ENCODE data around the gene SLC7A4. TPM values are rescaled to one million over a fixed set of nuclear protein-coding genes. Genes with fewer than 3 reads are reported as not detected.

The SLC7A4 gene
- total and polyA plus RNA-seq, 10 of the 15 experiments (the other 5 are each of a cell fraction or from before 2014, with no cell fraction given) = 0.06 to 0.25 (median 0.14) TPM; not detected in 6

- Histone ChIP-seq H3K79me2 (ENCODE audit: control insufficient read depth, insufficient read depth, low read length) (peaks cover 16% of the 10 kb centered on the region), H3K4me3 (no peak overlapping the region), H3K27ac (ENCODE audit: control insufficient read depth, insufficient read depth) (no peak overlapping the region), H2AFZ (ENCODE audit: control insufficient read depth, low read depth, low read length) (no peak overlapping the region; the same call in 1 of the 2 replicates), H3K9me3 (replicated peaks; ENCODE audit: control insufficient read depth, insufficient read depth, low read length) (peaks cover 6% of the 10 kb centered on the region; the same call in 2 of the 3 replicates), H3K4me2 (ENCODE audit: control insufficient read depth, insufficient read depth) (no peak overlapping the region), H3K36me3 (ENCODE audit: control insufficient read depth in 2 of 2, insufficient read depth in 2 of 2, low read length in 1 of 2) (no peaks in the 10 kb centered on the region), H4K20me1 (ENCODE audit: control insufficient read depth, insufficient read depth) (no peaks in the 10 kb centered on the region), H3K4me1 (ENCODE audit: control insufficient read depth, insufficient read depth, low read length) (peaks cover 10% of the 10 kb centered on the region; the same call in 1 of the 2 replicates), H3K9ac (ENCODE audit: control insufficient read depth, insufficient read depth, low read length) (no peak overlapping the region), H3K27me3 (replicated peaks in 1 of 2; ENCODE audit: control insufficient read depth in 2 of 2, insufficient read depth in 2 of 2, low read length in 1 of 2) (no peaks in the 10 kb centered on the region)
- WGBS (ENCODE audit: insufficient coverage, insufficient replicate concordance, low lambda C conversion rate, missing lambda C conversion rate) = 42% methylated on average over 39 of the region's 39 CpGs
- CTCF ChIA-PET = no interaction called here
- DNase-seq (ENCODE audit: low read depth, low spot score) (no peak), ATAC-seq (no peak), FAIRE-seq (no peak)
- SMC1A ChIA-PET (ENCODE audit: uncharacterized antibody, unreplicated experiment) = interaction anchor here (1.9 kb wide), 1 partner anchor 23 kb away, joined by 4 read pairs; no protein-coding TSS in a partner anchor
- no TSS peak for BruUV-seq (replicated peaks)
- no peak for TF ChIP-seq RCOR1 (conservative IDR thresholded peaks at IDR 0.05; ENCODE audit: low read depth, low read length)
- TF ChIP-seq USF1 (IDR thresholded peaks at IDR 0.05; ENCODE audit: borderline replicate concordance, extremely low read length, insufficient read depth, low read depth, low read length) = peak; percentile 48
- intact Hi-C loops (cut with micrococcal nuclease; ENCODE audit: unreplicated experiment) (no loop called here), in situ Hi-C loops (cut with MboI) (no loop called here)
- POLR2A ChIA-PET = no interaction called here
- RAD21 ChIA-PET (ENCODE audit: unreplicated experiment) = no interaction called here
Measured at GRCh38 chr22:20979243-20979809, 53.0 kb downstream of the SLC7A4 start.

MicroRNAs within 50 kb of the gene (microRNA counts, 767-probe panel; counts per million panel counts)
- microRNA hsa-miR-649 = 55.3 counts per million

Small RNA genes lying within 50 kb of the gene (microRNA-seq; reads per million reads assigned to microRNA genes)
- not detected for gene MIR649

Small RNA genes lying within 50 kb of the gene (small RNA-seq; reads per million reads assigned to genes)
- not detected for gene MIR649

Other genes starting within 250 kb of the SLC7A4 start
Only the 7 nearest of the 8 such genes appear.
- 12.3 and 14.6 TPM in 2 replicates for gene SNAP29, start 173.6 kb downstream of the SLC7A4 start, total RNA-seq (2014; rRNA removed)
- 13.8 and 14.6 TPM in 2 replicates for gene SNAP29, start 173.6 kb downstream of the SLC7A4 start, total RNA-seq (2014; rRNA removed; fragmentation: Illumina TruSeq; extraction: Trizol)
- gene SNAP29, start 173.6 kb downstream of the SLC7A4 start, total RNA-seq (2021) = 23.2 and 23.6 TPM in 2 replicates
- gene SNAP29, start 173.6 kb downstream of the SLC7A4 start, polyA plus RNA-seq (2011; rRNA removed) = 32.2 and 36.9 TPM in 2 replicates
- 45.7 and 75.2 TPM in 2 replicates for gene SNAP29, start 173.6 kb downstream of the SLC7A4 start, polyA plus RNA-seq (2014; fragmentation: Illumina TruSeq; extraction: Trizol)
- 1 to 10 TPM; 4.7 to 8.2 TPM for gene SNAP29, start 173.6 kb downstream of the SLC7A4 start, polyA plus RNA-seq (2014; fragmentation: Nextera tagmentation; extraction: Ambion mirVana)
- 32.7 and 33.6 TPM in 2 replicates for gene SNAP29, start 173.6 kb downstream of the SLC7A4 start, polyA plus RNA-seq (2014; rRNA removed)
- gene SNAP29, start 173.6 kb downstream of the SLC7A4 start, polyA plus RNA-seq (2016; fragmentation: Nextera tagmentation; extraction: Ambion mirVana) = 10 to 100 TPM; 38.0 to 42.0 TPM
- 30.8 and 36.6 TPM in 2 replicates for gene CRKL, start 115.2 kb downstream of the SLC7A4 start, total RNA-seq (2014; rRNA removed)
- gene CRKL, start 115.2 kb downstream of the SLC7A4 start, total RNA-seq (2014; rRNA removed; fragmentation: Illumina TruSeq; extraction: Trizol) = 25.8 and 25.9 TPM in 2 replicates
- gene CRKL, start 115.2 kb downstream of the SLC7A4 start, total RNA-seq (2021) = 57.8 and 61.2 TPM in 2 replicates
- 32.4 and 39.3 TPM in 2 replicates for gene CRKL, start 115.2 kb downstream of the SLC7A4 start, polyA plus RNA-seq (2011; rRNA removed)
- gene CRKL, start 115.2 kb downstream of the SLC7A4 start, polyA plus RNA-seq (2014; fragmentation: Illumina TruSeq; extraction: Trizol) = 36.7 and 37.5 TPM in 2 replicates
- 10 to 100 TPM; 12.6 to 17.1 TPM for gene CRKL, start 115.2 kb downstream of the SLC7A4 start, polyA plus RNA-seq (2014; fragmentation: Nextera tagmentation; extraction: Ambion mirVana)
- 29.9 and 33.4 TPM in 2 replicates for gene CRKL, start 115.2 kb downstream of the SLC7A4 start, polyA plus RNA-seq (2014; rRNA removed)
- 10 to 100 TPM; 32.4 to 33.0 TPM for gene CRKL, start 115.2 kb downstream of the SLC7A4 start, polyA plus RNA-seq (2016; fragmentation: Nextera tagmentation; extraction: Ambion mirVana)
- 0.11 and 0.34 TPM in 2 replicates for gene AIFM3, start 65.3 kb downstream of the SLC7A4 start, total RNA-seq (2014; rRNA removed)
- not detected in 2 replicates for gene AIFM3, start 65.3 kb downstream of the SLC7A4 start, total RNA-seq (2014; rRNA removed; fragmentation: Illumina TruSeq; extraction: Trizol)
- gene AIFM3, start 65.3 kb downstream of the SLC7A4 start, total RNA-seq (2021) = 0.26 and 0.40 TPM in 2 replicates
- not detected in 2 replicates for gene AIFM3, start 65.3 kb downstream of the SLC7A4 start, polyA plus RNA-seq (2011; rRNA removed)
- gene AIFM3, start 65.3 kb downstream of the SLC7A4 start, polyA plus RNA-seq (2014; fragmentation: Illumina TruSeq; extraction: Trizol) = not detected in 2 replicates
- gene AIFM3, start 65.3 kb downstream of the SLC7A4 start, polyA plus RNA-seq (2014; fragmentation: Nextera tagmentation; extraction: Ambion mirVana) = not detected
- gene AIFM3, start 65.3 kb downstream of the SLC7A4 start, polyA plus RNA-seq (2014; rRNA removed) = 0.04 and 0.15 TPM in 2 replicates
- under 1 TPM in 1 of 2 experiments, not detected in 1; 0.06 TPM for gene AIFM3, start 65.3 kb downstream of the SLC7A4 start, polyA plus RNA-seq (2016; fragmentation: Nextera tagmentation; extraction: Ambion mirVana)
- 31.8 and 35.2 TPM in 2 replicates for gene LZTR1, start 50.3 kb downstream of the SLC7A4 start, total RNA-seq (2014; rRNA removed)
- 13.9 and 14.5 TPM in 2 replicates for gene LZTR1, start 50.3 kb downstream of the SLC7A4 start, total RNA-seq (2014; rRNA removed; fragmentation: Illumina TruSeq; extraction: Trizol)
- 42.8 and 50.3 TPM in 2 replicates for gene LZTR1, start 50.3 kb downstream of the SLC7A4 start, total RNA-seq (2021)
- 8.7 and 17.5 TPM in 2 replicates for gene LZTR1, start 50.3 kb downstream of the SLC7A4 start, polyA plus RNA-seq (2011; rRNA removed)
- gene LZTR1, start 50.3 kb downstream of the SLC7A4 start, polyA plus RNA-seq (2014; fragmentation: Illumina TruSeq; extraction: Trizol) = 16.6 and 25.1 TPM in 2 replicates
- 1 to 10 TPM in 1 of 2 experiments, under 1 TPM in 1; 0.82 to 1.1 TPM for gene LZTR1, start 50.3 kb downstream of the SLC7A4 start, polyA plus RNA-seq (2014; fragmentation: Nextera tagmentation; extraction: Ambion mirVana)
- gene LZTR1, start 50.3 kb downstream of the SLC7A4 start, polyA plus RNA-seq (2014; rRNA removed) = 44.0 and 50.1 TPM in 2 replicates
- 10 to 100 TPM; 15.0 to 21.2 TPM for gene LZTR1, start 50.3 kb downstream of the SLC7A4 start, polyA plus RNA-seq (2016; fragmentation: Nextera tagmentation; extraction: Ambion mirVana)
- gene THAP7, start 30.4 kb downstream of the SLC7A4 start, total RNA-seq (2014; rRNA removed) = 52.2 and 52.9 TPM in 2 replicates
- gene THAP7, start 30.4 kb downstream of the SLC7A4 start, total RNA-seq (2014; rRNA removed; fragmentation: Illumina TruSeq; extraction: Trizol) = 10.5 and 13.6 TPM in 2 replicates
- gene THAP7, start 30.4 kb downstream of the SLC7A4 start, total RNA-seq (2021) = 30.5 and 35.7 TPM in 2 replicates
- 8.3 and 16.9 TPM in 2 replicates for gene THAP7, start 30.4 kb downstream of the SLC7A4 start, polyA plus RNA-seq (2011; rRNA removed)
- gene THAP7, start 30.4 kb downstream of the SLC7A4 start, polyA plus RNA-seq (2014; fragmentation: Illumina TruSeq; extraction: Trizol) = 3.5 and 10.5 TPM in 2 replicates
- 1 to 10 TPM in 1 of 2 experiments, under 1 TPM in 1; 0.66 to 6.9 TPM for gene THAP7, start 30.4 kb downstream of the SLC7A4 start, polyA plus RNA-seq (2014; fragmentation: Nextera tagmentation; extraction: Ambion mirVana)
- gene THAP7, start 30.4 kb downstream of the SLC7A4 start, polyA plus RNA-seq (2014; rRNA removed) = 52.8 and 53.4 TPM in 2 replicates
- gene THAP7, start 30.4 kb downstream of the SLC7A4 start, polyA plus RNA-seq (2016; fragmentation: Nextera tagmentation; extraction: Ambion mirVana) = 10 to 100 TPM; 54.4 to 58.3 TPM
- gene P2RX6, start 17.4 kb downstream of the SLC7A4 start, total RNA-seq (2014; rRNA removed) = 0.11 TPM in 1 of 2 replicates, not detected in the other
- not detected in 2 replicates for gene P2RX6, start 17.4 kb downstream of the SLC7A4 start, total RNA-seq (2014; rRNA removed; fragmentation: Illumina TruSeq; extraction: Trizol)
- 0.13 TPM in 1 of 2 replicates, not detected in the other for gene P2RX6, start 17.4 kb downstream of the SLC7A4 start, total RNA-seq (2021)
- gene P2RX6, start 17.4 kb downstream of the SLC7A4 start, polyA plus RNA-seq (2011; rRNA removed) = 0.06 and 0.07 TPM in 2 replicates
- gene P2RX6, start 17.4 kb downstream of the SLC7A4 start, polyA plus RNA-seq (2014; fragmentation: Illumina TruSeq; extraction: Trizol) = 0.03 TPM in 1 of 2 replicates, not detected in the other
- gene P2RX6, start 17.4 kb downstream of the SLC7A4 start, polyA plus RNA-seq (2014; fragmentation: Nextera tagmentation; extraction: Ambion mirVana) = not detected
- not detected in 2 replicates for gene P2RX6, start 17.4 kb downstream of the SLC7A4 start, polyA plus RNA-seq (2014; rRNA removed)
- gene P2RX6, start 17.4 kb downstream of the SLC7A4 start, polyA plus RNA-seq (2016; fragmentation: Nextera tagmentation; extraction: Ambion mirVana) = under 1 TPM; 0.06 to 0.21 TPM
- not detected in 2 replicates for gene LRRC74B, start 13.4 kb upstream of the SLC7A4 start, total RNA-seq (2014; rRNA removed)
- gene LRRC74B, start 13.4 kb upstream of the SLC7A4 start, total RNA-seq (2014; rRNA removed; fragmentation: Illumina TruSeq; extraction: Trizol) = not detected in 2 replicates
- gene LRRC74B, start 13.4 kb upstream of the SLC7A4 start, total RNA-seq (2021) = not detected in 2 replicates
- not detected in 2 replicates for gene LRRC74B, start 13.4 kb upstream of the SLC7A4 start, polyA plus RNA-seq (2011; rRNA removed)
- not detected in 2 replicates for gene LRRC74B, start 13.4 kb upstream of the SLC7A4 start, polyA plus RNA-seq (2014; fragmentation: Illumina TruSeq; extraction: Trizol)
- gene LRRC74B, start 13.4 kb upstream of the SLC7A4 start, polyA plus RNA-seq (2014; fragmentation: Nextera tagmentation; extraction: Ambion mirVana) = not detected
- not detected in 2 replicates for gene LRRC74B, start 13.4 kb upstream of the SLC7A4 start, polyA plus RNA-seq (2014; rRNA removed)
- not detected for gene LRRC74B, start 13.4 kb upstream of the SLC7A4 start, polyA plus RNA-seq (2016; fragmentation: Nextera tagmentation; extraction: Ambion mirVana)

All from GM12878 (cell line).